Stimulated activated naive CD8-positive, alpha-beta T cell treated with anti-CD3 and anti-CD28 coated beads, Interleukin-15, Interleukin-2, amounts not matched to agents 100 U/mL and 50 U/mL, for 24 hours (primary cell): ENCODE results near the gene EME2.
"Not testable (repeated sequence)": the region's sequence is repeated elsewhere in the genome, so short reads cannot be mapped to it uniquely, and the experiment has no call there.

Experiments
- ATAC-seq: fragments of 150-1000 bp; cut with Tn5 transposase; one replicate; pipeline ENCODE4 v1.10.0; 2021
- DNase-seq: peaks from one replicate; pipeline ENCODE4 v3.0.0; 2021

The EME2 gene

GRCh38 chr16:1772362-1772907, at the start of gene EME2:
Gene EME2 (plus strand): TSS chr16:1772810. CDS start chr16:1773228, 418 bp downstream.
- peak; percentile 15 for ATAC-seq
- peak; percentile 67 for DNase-seq

- ATAC-seq (no peak), DNase-seq (peak; percentile 55)
Observed at GRCh38 chr16:1723450-1724147, 49.0 kb upstream of the EME2 start.

- DNase-seq (no peak), ATAC-seq (no peak)
Observed at GRCh38 chr16:1724491-1724890, 48.1 kb upstream of the EME2 start.

- no peak for DNase-seq
Observed at GRCh38 chr16:1726661-1727502, 45.7 kb upstream of the EME2 start.

GRCh38 chr16:1727651-1728624, 44.7 kb upstream of the EME2 start:
- ATAC-seq, result no peak
- DNase-seq, result no peak

More at GRCh38 chr16:1726661-1727502, 45.7 kb upstream of the EME2 start:
- ATAC-seq, result no peak

GRCh38 chr16:1729026-1729425, 43.6 kb upstream of the EME2 start:
- DNase-seq, result no peak

GRCh38 chr16:1729445-1729844, 43.2 kb upstream of the EME2 start:
- DNase-seq (no peak), ATAC-seq (no peak)

More at GRCh38 chr16:1729026-1729425, 43.6 kb upstream of the EME2 start:
- no peak for ATAC-seq

- ATAC-seq, result no peak
- DNase-seq, result no peak
Observed at GRCh38 chr16:1731073-1731472, 41.5 kb upstream of the EME2 start.

GRCh38 chr16:1731603-1732002, 41.0 kb upstream of the EME2 start:
- no peak for DNase-seq
- ATAC-seq, result no peak

- DNase-seq (no peak), ATAC-seq (no peak)
Observed at GRCh38 chr16:1732071-1732470, 40.5 kb upstream of the EME2 start.

- not testable (repeated sequence) for DNase-seq, ATAC-seq
Observed at GRCh38 chr16:1732551-1732987, 40.0 kb upstream of the EME2 start.

GRCh38 chr16:1734123-1734522, 38.5 kb upstream of the EME2 start:
- ATAC-seq (no peak), DNase-seq (no peak)

- DNase-seq (no peak), ATAC-seq (no peak)
Observed at GRCh38 chr16:1734816-1735215, 37.8 kb upstream of the EME2 start.

GRCh38 chr16:1740234-1740633, 32.4 kb upstream of the EME2 start:
- DNase-seq (no peak), ATAC-seq (no peak)

- no peak for ATAC-seq
- no peak for DNase-seq
Observed at GRCh38 chr16:1740781-1741490, 31.7 kb upstream of the EME2 start.

- ATAC-seq (no peak), DNase-seq (no peak)
Observed at GRCh38 chr16:1741553-1742165, 31.0 kb upstream of the EME2 start.

- no peak for DNase-seq
- no peak for ATAC-seq
Observed at GRCh38 chr16:1743376-1744337, 29.0 kb upstream of the EME2 start.

- ATAC-seq, result no peak
Observed at GRCh38 chr16:1744338-1744840, 28.2 kb upstream of the EME2 start.

GRCh38 chr16:1745181-1745899, 27.3 kb upstream of the EME2 start:
- DNase-seq (no peak), ATAC-seq (no peak)

More at GRCh38 chr16:1744338-1744840, 28.2 kb upstream of the EME2 start:
- no peak for DNase-seq
